Panc1 (cell line): ENCODE results near the gene C19orf38. TPM values are rescaled to one million over a fixed set of nuclear protein-coding genes. Genes with fewer than 3 reads are reported as not detected.
A peak's percentile ranks its signal among the peaks of the same experiment; 100 is the strongest.

Source experiments
- ATAC-seq: fragments of 200-7000 bp; cut with Tn5 transposase; 2 replicates; pipeline ENCODE4 v1.9.1; 2020; ENCODE audit warnings: mild to moderate bottlenecking, moderate library complexity
- BruUV-seq: library from RNA; stranded (reverse); fragments of 400-500 nt; replicated peaks from 2 replicates; lab custom pipeline; 2021; lab: Mats Ljungman, UMichigan
- CTCF ChIA-PET: fragments of 300-600 bp; sonication (Branson Sonifier 250); formaldehyde crosslinking; loops from one replicate; lab custom pipeline; 2022; ENCODE audit warnings: antibody characterized with exemption; lab: Charles Lee
- POLR2A ChIA-PET: fragments of 300-600 bp; sonication (Branson Sonifier 250); formaldehyde crosslinking; loops from one replicate; lab custom pipeline; 2022; ENCODE audit warnings: antibody characterized with exemption; lab: Charles Lee
- DNase-seq: peaks from one replicate; pipeline ENCODE4 v3.0.0-alpha.2; 2010; ENCODE audit warnings: low read depth, low spot score
- H3K27ac ChIP-seq: 2 replicates; pipeline ENCODE4 v1.5.1; 2011; ENCODE audit warnings: mild to moderate bottlenecking, low read length, inconsistent platforms
- H3K27me3 ChIP-seq: fragments of 200-500 bp; sonication (Bioruptor generic); 2 replicates; pipeline ENCODE4 v1.6.0; 2014; ENCODE audit warnings: low read length, inconsistent platforms; ENCODE audit not compliant: control insufficient read depth, insufficient read depth
- H3K36me3 ChIP-seq: fragments of 200-500 bp; sonication (Bioruptor generic); 2 replicates; pipeline ENCODE4 v1.5.1; 2014; ENCODE audit warnings: inconsistent platforms, mild to moderate bottlenecking, low read length, moderate library complexity; ENCODE audit not compliant: control insufficient read depth, insufficient read depth
- H3K4me1 ChIP-seq: 2 replicates; pipeline ENCODE4 v1.5.1; 2011; ENCODE audit warnings: inconsistent platforms, mild to moderate bottlenecking, low read length, moderate library complexity; ENCODE audit not compliant: control insufficient read depth, insufficient read depth
- H3K4me3 ChIP-seq, 2 experiments: 2 replicates each; pipeline ENCODE4 v1.5.1; 2011 to 2012; ENCODE audit warnings: low read depth in 2 of 2, low read length in 2 of 2, mild to moderate bottlenecking in 2 of 2, inconsistent platforms in 1 of 2, moderate library complexity in 1 of 2
- H3K9me3 ChIP-seq: fragments of 200-500 bp; sonication (Bioruptor generic); 2 replicates; pipeline ENCODE4 v1.5.1; 2014; ENCODE audit warnings: low read depth, mild to moderate bottlenecking, inconsistent platforms, low read length, moderate library complexity; ENCODE audit not compliant: control insufficient read depth, insufficient read depth
- POLR2AphosphoS5 ChIP-seq: IDR thresholded peaks from 2 replicates; pipeline ENCODE4 v1.6.1; 2012; ENCODE audit warnings: mild to moderate bottlenecking, low read depth, low read length, moderate library complexity
- SIN3A ChIP-seq: IDR thresholded peaks from 2 replicates; pipeline ENCODE4 v1.6.1; 2012; ENCODE audit warnings: low read depth, mild to moderate bottlenecking, low read length, moderate library complexity, borderline replicate concordance; ENCODE audit not compliant: insufficient read depth
- TCF7L2 ChIP-seq: IDR thresholded peaks from 2 replicates; pipeline ENCODE4 v1.6.1; 2011; ENCODE audit warnings: mild to moderate bottlenecking, low read depth, low read length, inconsistent platforms
- in situ Hi-C: cut with HindIII; loops from 2 replicates; pipeline ENCODE4 v1.10.0; 2016; ENCODE audit warnings: low sequenced_read_pairs, low pct_unique_long_range_greater_than_20kb
- intact Hi-C: fragments of 100-400 bp; cut with micrococcal nuclease; formaldehyde crosslinking; loops from one replicate; pipeline ENCODE4 v1.10.0; 2022; ENCODE audit not compliant: unreplicated experiment
- total RNA-seq: library from RNA; stranded (reverse); gene quantifications from one replicate; pipeline ENCODE4 v1.2.1, GENCODE V29; 2021; ENCODE audit not compliant: unreplicated experiment
- TF ChIP-seq, protein P1 (sequence below), 2 experiments: IDR thresholded peaks; 2 replicates each; pipeline ENCODE4 v1.6.1; 2011 to 2012; ENCODE audit warnings: low read depth in 2 of 2, control low read depth in 1 of 2, low read length in 1 of 2, mild to moderate bottlenecking in 1 of 2, moderate library complexity in 1 of 2; ENCODE audit not compliant: insufficient read depth in 1 of 2
- TF ChIP-seq, protein P2 (sequence below): fragments of 450-650 bp; IDR thresholded peaks from 2 replicates; pipeline ENCODE4 v1.5.1; 2017; ENCODE audit warnings: mild to moderate bottlenecking

The C19orf38 gene
- total RNA-seq, 1 experiment from 2014 or later = not detected

DNA sequence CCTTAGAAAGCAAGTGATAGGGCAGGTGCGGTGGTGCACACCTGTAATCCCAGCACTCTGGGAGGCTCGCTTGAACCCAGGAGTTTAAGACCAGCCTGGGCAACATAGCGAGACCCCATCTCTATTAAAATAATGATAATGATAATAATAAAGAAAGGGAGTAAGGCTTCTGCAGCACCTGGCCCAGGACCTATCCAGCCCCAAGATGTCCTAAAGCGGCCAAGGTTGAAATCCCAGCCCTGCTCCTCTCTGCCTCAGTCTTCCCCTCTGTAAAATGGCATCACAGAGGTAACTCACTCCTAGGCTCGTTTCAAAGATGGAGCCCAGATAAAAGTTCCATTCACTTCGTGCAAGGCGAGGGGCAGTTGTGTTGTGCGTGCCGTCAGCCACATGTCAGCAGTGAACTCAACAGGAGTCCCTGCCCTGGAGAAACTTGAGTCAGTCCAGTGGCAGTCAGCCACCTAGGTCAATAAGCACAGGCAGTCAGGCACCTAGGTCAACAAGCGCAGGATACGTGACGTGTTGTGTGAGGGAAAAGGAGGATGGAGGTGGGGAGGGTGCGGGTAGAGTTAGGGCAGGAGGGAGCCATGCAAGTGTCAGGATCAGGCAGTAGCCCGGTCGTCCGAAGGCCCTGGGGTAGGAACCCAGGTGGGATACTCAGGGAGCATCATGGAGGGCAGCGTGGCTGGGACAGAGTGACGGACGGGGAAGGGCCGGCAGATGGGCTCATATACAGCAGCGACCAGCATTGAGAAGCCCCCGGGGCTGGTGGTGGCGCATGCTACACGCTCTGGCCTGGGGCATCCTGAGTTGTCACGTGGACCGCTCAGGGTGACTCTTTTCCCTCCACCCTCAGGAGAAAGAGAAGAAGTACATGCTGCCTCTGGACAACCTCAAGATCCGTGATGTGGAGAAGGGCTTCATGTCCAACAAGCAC is 28.8 kb upstream of the C19orf38 start:
- DNase-seq (no peak), ATAC-seq (no peak)
- ChIA-PET CTCF (no interaction called here), POLR2A (no interaction called here)
- in situ Hi-C loops = no loop called here
- Histone ChIP-seq H3K4me1 (no peaks in the 10 kb centered on the region), H3K4me3 (no peak overlapping the region), H3K9me3 (no peaks in the 10 kb centered on the region), H3K27me3 (no peaks in the 10 kb centered on the region), H3K36me3 (no peaks in the 10 kb centered on the region), H3K27ac (no peak overlapping the region)
- BruUV-seq = no TSS peak
- intact Hi-C loops = no loop called here
- TF ChIP-seq, protein P1, sequence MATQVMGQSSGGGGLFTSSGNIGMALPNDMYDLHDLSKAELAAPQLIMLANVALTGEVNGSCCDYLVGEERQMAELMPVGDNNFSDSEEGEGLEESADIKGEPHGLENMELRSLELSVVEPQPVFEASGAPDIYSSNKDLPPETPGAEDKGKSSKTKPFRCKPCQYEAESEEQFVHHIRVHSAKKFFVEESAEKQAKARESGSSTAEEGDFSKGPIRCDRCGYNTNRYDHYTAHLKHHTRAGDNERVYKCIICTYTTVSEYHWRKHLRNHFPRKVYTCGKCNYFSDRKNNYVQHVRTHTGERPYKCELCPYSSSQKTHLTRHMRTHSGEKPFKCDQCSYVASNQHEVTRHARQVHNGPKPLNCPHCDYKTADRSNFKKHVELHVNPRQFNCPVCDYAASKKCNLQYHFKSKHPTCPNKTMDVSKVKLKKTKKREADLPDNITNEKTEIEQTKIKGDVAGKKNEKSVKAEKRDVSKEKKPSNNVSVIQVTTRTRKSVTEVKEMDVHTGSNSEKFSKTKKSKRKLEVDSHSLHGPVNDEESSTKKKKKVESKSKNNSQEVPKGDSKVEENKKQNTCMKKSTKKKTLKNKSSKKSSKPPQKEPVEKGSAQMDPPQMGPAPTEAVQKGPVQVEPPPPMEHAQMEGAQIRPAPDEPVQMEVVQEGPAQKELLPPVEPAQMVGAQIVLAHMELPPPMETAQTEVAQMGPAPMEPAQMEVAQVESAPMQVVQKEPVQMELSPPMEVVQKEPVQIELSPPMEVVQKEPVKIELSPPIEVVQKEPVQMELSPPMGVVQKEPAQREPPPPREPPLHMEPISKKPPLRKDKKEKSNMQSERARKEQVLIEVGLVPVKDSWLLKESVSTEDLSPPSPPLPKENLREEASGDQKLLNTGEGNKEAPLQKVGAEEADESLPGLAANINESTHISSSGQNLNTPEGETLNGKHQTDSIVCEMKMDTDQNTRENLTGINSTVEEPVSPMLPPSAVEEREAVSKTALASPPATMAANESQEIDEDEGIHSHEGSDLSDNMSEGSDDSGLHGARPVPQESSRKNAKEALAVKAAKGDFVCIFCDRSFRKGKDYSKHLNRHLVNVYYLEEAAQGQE (IDR thresholded peaks at IDR 0.05; ENCODE audit: insufficient read depth in 1 of 2, low read depth in 2 of 2, low read length in 1 of 2) = no peak
- TF ChIP-seq TCF7L2 = no peak
- TF ChIP-seq, protein P2, sequence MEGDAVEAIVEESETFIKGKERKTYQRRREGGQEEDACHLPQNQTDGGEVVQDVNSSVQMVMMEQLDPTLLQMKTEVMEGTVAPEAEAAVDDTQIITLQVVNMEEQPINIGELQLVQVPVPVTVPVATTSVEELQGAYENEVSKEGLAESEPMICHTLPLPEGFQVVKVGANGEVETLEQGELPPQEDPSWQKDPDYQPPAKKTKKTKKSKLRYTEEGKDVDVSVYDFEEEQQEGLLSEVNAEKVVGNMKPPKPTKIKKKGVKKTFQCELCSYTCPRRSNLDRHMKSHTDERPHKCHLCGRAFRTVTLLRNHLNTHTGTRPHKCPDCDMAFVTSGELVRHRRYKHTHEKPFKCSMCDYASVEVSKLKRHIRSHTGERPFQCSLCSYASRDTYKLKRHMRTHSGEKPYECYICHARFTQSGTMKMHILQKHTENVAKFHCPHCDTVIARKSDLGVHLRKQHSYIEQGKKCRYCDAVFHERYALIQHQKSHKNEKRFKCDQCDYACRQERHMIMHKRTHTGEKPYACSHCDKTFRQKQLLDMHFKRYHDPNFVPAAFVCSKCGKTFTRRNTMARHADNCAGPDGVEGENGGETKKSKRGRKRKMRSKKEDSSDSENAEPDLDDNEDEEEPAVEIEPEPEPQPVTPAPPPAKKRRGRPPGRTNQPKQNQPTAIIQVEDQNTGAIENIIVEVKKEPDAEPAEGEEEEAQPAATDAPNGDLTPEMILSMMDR = no peak
- TF ChIP-seq POLR2AphosphoS5 = no peak
- no peak for TF ChIP-seq SIN3A

GRCh38 chr19:10820173-10820572 is 28.0 kb upstream of the C19orf38 start:
- in situ Hi-C loops = no loop called here
- no peak for TF ChIP-seq SIN3A
- TF ChIP-seq POLR2AphosphoS5 = no peak
- TF ChIP-seq, protein P1 (IDR thresholded peaks at IDR 0.05; ENCODE audit: insufficient read depth in 1 of 2, low read depth in 2 of 2, low read length in 1 of 2) = no peak
- TF ChIP-seq TCF7L2 = no peak
- TF ChIP-seq, protein P2 = no peak; the same call in 1 of the 2 replicates
- ChIA-PET POLR2A (no interaction called here), CTCF (interaction anchor here (1.0 kb wide), 2 partner anchors 10 to 102 kb away, joined by 3 to 4 read pairs; partner anchors contain the start of gene DNM2)
- Histone ChIP-seq H3K36me3 (no peaks in the 10 kb centered on the region), H3K27me3 (no peaks in the 10 kb centered on the region), H3K4me3 (no peak overlapping the region), H3K27ac (no peak overlapping the region), H3K4me1 (no peaks in the 10 kb centered on the region), H3K9me3 (no peaks in the 10 kb centered on the region)
- no TSS peak for BruUV-seq
- intact Hi-C loops = no loop called here
- ATAC-seq = peak; percentile 52; the same call in 1 of the 2 replicates
- no peak for DNase-seq
